Stimulated activated CD8-positive, alpha-beta memory T cell treated with anti-CD3 and anti-CD28 coated beads, Interleukin-4, amount 100 ng/mL, for 4 hours (primary cell): Measurements from ENCODE around the gene BOD1L1.

ENCODE experiments used
- DNase-seq, 2 donors: peaks; one replicate each; pipeline ENCODE4 v3.0.0-alpha.2; 2020; ENCODE audit warnings: low read depth in 2 of 2, low spot score in 1 of 2

The BOD1L1 gene

GRCh38 chr4:13527192-13527980 lies 100.1 kb downstream of the BOD1L1 start:
- DNase-seq, result no peak

- no peak for DNase-seq
These were observed 100.9 kb downstream of the BOD1L1 start for GRCh38 chr4:13526658-13527057.

- no peak for DNase-seq
These were observed 101.8 kb downstream of the BOD1L1 start for GRCh38 chr4:13525606-13526281.

- DNase-seq, result no peak
These were observed 102.9 kb downstream of the BOD1L1 start for GRCh38 chr4:13524504-13525243.

- no peak for DNase-seq
These were observed 103.7 kb downstream of the BOD1L1 start for GRCh38 chr4:13523591-13524503.

GRCh38 chr4:13523105-13523477 lies 104.4 kb downstream of the BOD1L1 start:
- DNase-seq, result no peak

GRCh38 chr4:13522282-13523104 lies 105.0 kb downstream of the BOD1L1 start:
- DNase-seq, result no peak

GRCh38 chr4:13521047-13521446 lies 106.5 kb downstream of the BOD1L1 start:
- no peak for DNase-seq
